Stimulated activated CD4-positive, alpha-beta T cell treated with anti-CD3 and anti-CD28 coated beads, Interleukin-2, amount 100 ng/mL, for 24 hours (primary cell): ENCODE measurements around the gene MAN2C1.
"Not testable (repeated sequence)": the region's sequence is repeated elsewhere in the genome, so short reads cannot be mapped to it uniquely, and the experiment has no call there.

Experiments used
- DNase-seq, 2 donors: peaks; one replicate each; pipeline ENCODE4 v3.0.0-alpha.2; 2020

The MAN2C1 gene

GRCh38 chr15:75342221-75342620 is 26.2 kb downstream of the MAN2C1 start:
- DNase-seq, result no peak

GRCh38 chr15:75339531-75340240 is 28.7 kb downstream of the MAN2C1 start:
- DNase-seq, result no peak

- no peak for DNase-seq
Observed at GRCh38 chr15:75338661-75339240, 29.7 kb downstream of the MAN2C1 start.

GRCh38 chr15:75335705-75336355 is 32.6 kb downstream of the MAN2C1 start, which contains the start of gene COMMD4:
COMMD4 (plus strand) TSS chr15:75336063; CDS start chr15:75336090, 27 bp downstream.
- DNase-seq, result peak; percentile 88 to 90

- DNase-seq, result no peak
Observed at GRCh38 chr15:75335313-75335704, 33.1 kb downstream of the MAN2C1 start.

GRCh38 chr15:75333654-75334419 is 34.6 kb downstream of the MAN2C1 start:
- not testable (repeated sequence) for DNase-seq

GRCh38 chr15:75332093-75332492 is 36.3 kb downstream of the MAN2C1 start:
- not testable (repeated sequence) for DNase-seq

- no peak for DNase-seq
Observed at GRCh38 chr15:75329571-75329970, 38.8 kb downstream of the MAN2C1 start.

GRCh38 chr15:75328493-75329314 is 39.7 kb downstream of the MAN2C1 start:
- DNase-seq, result no peak

GRCh38 chr15:75327491-75327890 is 40.9 kb downstream of the MAN2C1 start:
- no peak for DNase-seq

- no peak for DNase-seq
Observed at GRCh38 chr15:75327005-75327404, 41.4 kb downstream of the MAN2C1 start.

GRCh38 chr15:75325922-75326321 is 42.5 kb downstream of the MAN2C1 start:
- DNase-seq, result no peak

GRCh38 chr15:75321711-75322110 is 46.7 kb downstream of the MAN2C1 start:
- no peak for DNase-seq

- not testable (repeated sequence) for DNase-seq
Observed at GRCh38 chr15:75319231-75319897, 49.0 kb downstream of the MAN2C1 start.

- DNase-seq, result no peak
Observed at GRCh38 chr15:75314552-75315290, 53.7 kb downstream of the MAN2C1 start.

GRCh38 chr15:75313116-75313845 is 55.1 kb downstream of the MAN2C1 start:
- DNase-seq, result no peak

- DNase-seq, result not testable (repeated sequence)
Observed at GRCh38 chr15:75312548-75312947, 55.9 kb downstream of the MAN2C1 start.

GRCh38 chr15:75309711-75310110 is 58.7 kb downstream of the MAN2C1 start:
- DNase-seq, result no peak

GRCh38 chr15:75307778-75308390 is 60.5 kb downstream of the MAN2C1 start:
- DNase-seq, result peak in 1 of 2 donors; percentile 36

- DNase-seq, result no peak
Observed at GRCh38 chr15:75306188-75306587, 62.2 kb downstream of the MAN2C1 start.
